GM12864 (cell line): Measurements from ENCODE around the gene LLGL1.

Source experiments
- DNase-seq: peaks from one replicate; pipeline ENCODE4 v3.0.0-alpha.2; 2011; ENCODE audit warnings: low read depth
- H3K4me3 ChIP-seq: 2 replicates; pipeline ENCODE4 v1.5.1; 2011; ENCODE audit warnings: mild to moderate bottlenecking, low read depth, low read length, control low read depth
- TF ChIP-seq, protein P1 (sequence below): IDR thresholded peaks from 2 replicates; pipeline ENCODE4 v1.5.1; 2011; ENCODE audit warnings: low read depth, mild to moderate bottlenecking, moderate library complexity, low read length, control low read depth, inconsistent platforms; ENCODE audit errors: missing control alignments

The LLGL1 gene

DNA sequence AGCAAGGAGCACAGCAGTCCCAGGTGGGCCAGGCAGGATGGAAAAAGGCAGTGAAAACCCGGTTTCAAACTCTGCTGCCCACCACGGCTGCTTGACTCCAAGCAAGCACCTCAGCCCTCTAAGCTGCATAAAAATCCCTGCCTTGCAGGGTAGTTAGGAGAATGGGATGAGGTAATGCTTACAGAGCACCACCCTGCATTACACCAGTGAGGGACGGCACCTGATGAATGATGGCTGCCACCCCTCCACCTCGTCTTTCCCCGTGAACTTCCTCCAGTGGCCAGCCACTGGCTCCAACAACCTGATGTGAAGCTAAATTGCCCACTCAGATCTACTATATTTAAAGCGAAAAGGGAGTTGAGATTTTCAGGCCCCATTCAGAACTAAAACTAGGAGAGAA is 56.4 kb downstream of the LLGL1 start:
- TF ChIP-seq, protein P1, sequence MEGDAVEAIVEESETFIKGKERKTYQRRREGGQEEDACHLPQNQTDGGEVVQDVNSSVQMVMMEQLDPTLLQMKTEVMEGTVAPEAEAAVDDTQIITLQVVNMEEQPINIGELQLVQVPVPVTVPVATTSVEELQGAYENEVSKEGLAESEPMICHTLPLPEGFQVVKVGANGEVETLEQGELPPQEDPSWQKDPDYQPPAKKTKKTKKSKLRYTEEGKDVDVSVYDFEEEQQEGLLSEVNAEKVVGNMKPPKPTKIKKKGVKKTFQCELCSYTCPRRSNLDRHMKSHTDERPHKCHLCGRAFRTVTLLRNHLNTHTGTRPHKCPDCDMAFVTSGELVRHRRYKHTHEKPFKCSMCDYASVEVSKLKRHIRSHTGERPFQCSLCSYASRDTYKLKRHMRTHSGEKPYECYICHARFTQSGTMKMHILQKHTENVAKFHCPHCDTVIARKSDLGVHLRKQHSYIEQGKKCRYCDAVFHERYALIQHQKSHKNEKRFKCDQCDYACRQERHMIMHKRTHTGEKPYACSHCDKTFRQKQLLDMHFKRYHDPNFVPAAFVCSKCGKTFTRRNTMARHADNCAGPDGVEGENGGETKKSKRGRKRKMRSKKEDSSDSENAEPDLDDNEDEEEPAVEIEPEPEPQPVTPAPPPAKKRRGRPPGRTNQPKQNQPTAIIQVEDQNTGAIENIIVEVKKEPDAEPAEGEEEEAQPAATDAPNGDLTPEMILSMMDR, result no peak
- H3K4me3 ChIP-seq, result no peak overlapping the region
- no peak for DNase-seq

DNA sequence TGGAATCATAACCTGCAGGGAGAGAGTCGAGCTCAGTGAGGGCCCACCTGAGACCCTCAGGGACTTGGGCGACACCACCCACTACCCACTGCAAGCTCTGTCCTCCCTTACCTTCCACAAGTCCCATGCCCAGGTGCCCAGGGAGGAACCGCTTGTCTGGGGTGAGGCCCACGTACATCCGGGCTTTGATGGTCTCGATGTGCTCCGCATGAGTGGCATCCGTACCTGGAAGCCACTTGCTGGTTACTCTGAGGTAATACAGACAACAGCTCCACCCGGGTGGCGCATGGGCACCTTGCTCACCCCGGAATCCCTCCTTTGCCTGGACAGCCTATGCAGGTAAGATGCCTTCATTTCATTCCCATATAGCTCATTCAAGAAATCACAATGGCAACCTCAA is 59.9 kb downstream of the LLGL1 start:
- H3K4me3 ChIP-seq, result no peak overlapping the region
- no peak for DNase-seq
- TF ChIP-seq, protein P1, result no peak

DNA sequence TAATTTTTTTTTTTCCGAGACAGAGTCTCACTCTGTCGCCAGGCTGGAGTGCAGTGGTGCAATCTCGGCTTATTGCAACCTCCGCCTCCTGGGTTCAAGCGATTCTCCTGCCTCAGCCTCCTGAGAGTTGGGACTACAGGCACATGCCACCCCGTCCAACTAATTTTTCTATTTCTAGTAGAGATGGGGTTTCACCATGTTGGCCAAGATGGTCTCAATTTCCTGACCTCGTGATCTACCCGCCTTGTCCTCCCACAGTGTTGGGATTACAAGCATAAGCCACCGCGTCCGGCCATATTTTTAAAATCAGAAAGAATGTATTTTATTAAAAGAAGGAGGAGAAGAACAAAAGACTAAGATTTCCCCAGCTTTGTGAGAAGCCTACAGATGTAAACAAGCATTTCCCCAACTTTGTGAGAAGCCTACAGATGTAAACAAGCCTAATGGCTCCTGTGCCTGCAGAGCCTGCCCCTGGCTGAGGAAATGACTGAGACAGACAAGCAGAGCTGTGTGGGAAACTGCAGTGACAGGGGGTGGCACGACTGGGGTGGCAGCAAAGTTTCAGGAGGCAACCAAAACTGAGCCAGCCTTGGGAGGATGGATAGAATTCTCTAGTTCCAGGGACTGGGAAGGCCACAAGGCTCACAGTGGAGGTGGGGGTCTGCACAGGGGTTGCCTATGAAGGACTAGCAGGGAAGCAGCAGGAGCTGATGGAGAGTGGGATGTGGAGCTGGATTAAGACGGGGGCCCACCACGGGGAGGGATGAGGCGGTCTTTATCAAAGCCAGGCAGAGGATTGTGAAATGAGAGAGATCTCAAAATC is 66.5 kb downstream of the LLGL1 start:
- H3K4me3 ChIP-seq, result no peak overlapping the region
- TF ChIP-seq, protein P1, result no peak
- DNase-seq, result no peak
